Fibroblast of lung (primary cell): ENCODE results near the gene RNASEH2C.

ENCODE experiments used
- EZH2 ChIP-seq: IDR thresholded peaks from 2 replicates; pipeline ENCODE4 v1.5.1; 2012; ENCODE audit warnings: low read length, control low read depth, mild to moderate bottlenecking; ENCODE audit errors: missing control alignments
- TF ChIP-seq, protein P1 (sequence below), 2 donors: IDR thresholded peaks in 1 of 2; conservative IDR thresholded peaks in 1 of 2; 1 replicate in 1 of 2; 2 replicates in 1 of 2; pipeline ENCODE4 v1.5.1; 2011 to 2012; ENCODE audit warnings: low read length in 2 of 2, control low read depth in 1 of 2, inconsistent platforms in 1 of 2, low read depth in 1 of 2, mild to moderate bottlenecking in 1 of 2

DNA sequence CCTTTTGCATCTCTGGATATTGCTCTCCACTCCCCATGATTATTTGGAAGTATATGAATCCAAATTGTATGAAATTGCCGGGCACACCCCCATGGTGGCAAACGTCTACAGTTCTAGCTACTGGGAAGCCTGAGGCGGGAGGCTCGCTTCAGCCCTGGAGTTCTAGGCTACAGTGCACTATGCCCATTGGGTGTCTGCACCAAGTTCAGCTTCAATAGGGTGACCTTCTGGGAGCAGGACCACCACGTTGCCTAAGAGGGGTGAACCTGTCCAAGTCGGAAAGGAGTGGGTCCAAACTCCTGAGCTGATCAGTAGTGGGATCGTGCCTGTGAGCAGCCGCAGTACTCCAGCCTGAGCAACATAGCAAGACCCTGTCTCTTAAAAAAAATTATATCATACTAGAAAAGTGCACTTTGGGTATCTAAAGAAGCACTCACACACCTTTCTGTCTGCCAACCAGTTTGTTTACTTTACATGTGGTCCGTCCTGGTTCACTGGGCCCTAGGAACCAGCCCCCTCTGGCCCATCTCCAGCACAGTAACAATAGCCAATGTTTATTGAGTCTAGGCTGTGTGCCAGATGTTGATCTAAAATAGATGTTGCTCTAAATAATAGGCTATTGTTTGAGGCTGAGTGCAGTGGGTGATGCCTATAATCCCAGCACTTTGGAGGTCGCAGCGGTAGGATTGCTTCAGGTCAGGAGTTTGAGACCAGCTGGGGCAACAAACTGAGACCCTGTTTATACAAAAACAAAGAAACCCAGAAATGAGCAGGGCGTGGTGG lies 24.9 kb downstream of the RNASEH2C start:
- no peak for TF ChIP-seq EZH2
- TF ChIP-seq, protein P1, sequence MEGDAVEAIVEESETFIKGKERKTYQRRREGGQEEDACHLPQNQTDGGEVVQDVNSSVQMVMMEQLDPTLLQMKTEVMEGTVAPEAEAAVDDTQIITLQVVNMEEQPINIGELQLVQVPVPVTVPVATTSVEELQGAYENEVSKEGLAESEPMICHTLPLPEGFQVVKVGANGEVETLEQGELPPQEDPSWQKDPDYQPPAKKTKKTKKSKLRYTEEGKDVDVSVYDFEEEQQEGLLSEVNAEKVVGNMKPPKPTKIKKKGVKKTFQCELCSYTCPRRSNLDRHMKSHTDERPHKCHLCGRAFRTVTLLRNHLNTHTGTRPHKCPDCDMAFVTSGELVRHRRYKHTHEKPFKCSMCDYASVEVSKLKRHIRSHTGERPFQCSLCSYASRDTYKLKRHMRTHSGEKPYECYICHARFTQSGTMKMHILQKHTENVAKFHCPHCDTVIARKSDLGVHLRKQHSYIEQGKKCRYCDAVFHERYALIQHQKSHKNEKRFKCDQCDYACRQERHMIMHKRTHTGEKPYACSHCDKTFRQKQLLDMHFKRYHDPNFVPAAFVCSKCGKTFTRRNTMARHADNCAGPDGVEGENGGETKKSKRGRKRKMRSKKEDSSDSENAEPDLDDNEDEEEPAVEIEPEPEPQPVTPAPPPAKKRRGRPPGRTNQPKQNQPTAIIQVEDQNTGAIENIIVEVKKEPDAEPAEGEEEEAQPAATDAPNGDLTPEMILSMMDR (conservative IDR thresholded peaks at IDR 0.05 in 1 of 2, IDR thresholded peaks at IDR 0.05 in 1 of 2; ENCODE audit: low read depth in 1 of 2, low read length in 2 of 2) = no peak
